Upper lobe of left lung (tissue), 6 donors: Measurements from ENCODE around the gene SORCS3. TPM values are rescaled to one million over a fixed set of nuclear protein-coding genes. Genes with fewer than 3 reads are reported as not detected.

Source experiments
- ATAC-seq, 2 donors: fragments of 200-7000 bp; cut with Tn5 transposase; one replicate each; pipeline ENCODE4 v1.9.1; 2022; ENCODE audit warnings: mild to moderate bottlenecking in 2 of 2, moderate library complexity in 2 of 2; ENCODE audit not compliant: low FRiP score in 2 of 2
- DNase-seq, 2 donors: peaks; one replicate each; pipeline ENCODE4 v3.0.0-alpha.2; 2019 to 2020
- H3K27ac ChIP-seq, 4 donors: fragments of 200-600 bp; sonication (generic); one replicate each; pipeline ENCODE4 v1.5.1; 2016 to 2019
- H3K27me3 ChIP-seq, 4 donors: fragments of 200-600 bp; sonication (generic); one replicate each; pipeline ENCODE4 v1.5.1; 2017 to 2019
- H3K36me3 ChIP-seq, 4 donors: fragments of 200-600 bp; sonication (generic); one replicate each; pipeline ENCODE4 v1.5.1; 2016 to 2019
- H3K4me1 ChIP-seq, 4 donors: fragments of 200-600 bp; sonication (generic); one replicate each; pipeline ENCODE4 v1.5.1; 2018 to 2019
- H3K4me3 ChIP-seq, 4 donors: fragments of 200-600 bp; sonication (generic); one replicate each; pipeline ENCODE4 v1.5.1; 2017 to 2019; ENCODE audit warnings: mild to moderate bottlenecking in 2 of 4, moderate library complexity in 1 of 4
- H3K9me3 ChIP-seq, 4 donors: fragments of 200-600 bp; sonication (generic); one replicate each; pipeline ENCODE4 v1.5.1; 2018 to 2019
- EP300 ChIP-seq, 4 donors: sonication (generic); formaldehyde crosslinking; IDR thresholded peaks; one replicate each; pipeline ENCODE4 v1.5.1; 2017; ENCODE audit warnings: antibody characterized with exemption in 4 of 4, control low read depth in 2 of 4
- POLR2A ChIP-seq, 4 donors: fragments of 450-650 bp; IDR thresholded peaks; one replicate each; pipeline ENCODE4 v1.5.1; 2016 to 2017; ENCODE audit warnings: antibody characterized with exemption in 4 of 4, mild to moderate bottlenecking in 2 of 4
- POLR2AphosphoS5 ChIP-seq, 2 donors: sonication (generic); formaldehyde crosslinking; IDR thresholded peaks; one replicate each; pipeline ENCODE4 v1.5.1; 2017; ENCODE audit warnings: antibody characterized with exemption in 2 of 2
- WGBS, 2 donors: methylation state at CpG; one replicate each; pipeline ENCODE4 v1.1.5; 2017 to 2018; 5-methylcytosine and 5-hydroxymethylcytosine counted together
- total RNA-seq, 6 donors: library from RNA; depleted of rRNA in 4 of 6; stranded (reverse); fragments of >200 nt in 4 of 6; gene quantifications; one replicate each; pipeline versions ENCODE4 v1.1.0 to v1.2.1, GENCODE V29; 2016 to 2021
- TF ChIP-seq, protein P1 (sequence below), 6 experiments: fragments of 450-650 bp in 4 of 6; fragments of 200-600 bp in 2 of 6; sonication (generic) in 2 of 6; IDR thresholded peaks; one replicate each; pipeline ENCODE4 v1.5.1; 2016 to 2019; ENCODE audit warnings: antibody characterized with exemption in 6 of 6
- donor health status: DM: no; HTN: no; CAD: no; lungs with moderate emphysema.
- donor health status: DM: no; HTN: yes; CAD: no; lungs with severe emphysema.

Gene SORCS3
- total RNA-seq, 6 donors from 2014 or later, result not detected

- no peak for DNase-seq
- Histone ChIP-seq H3K36me3 (no peaks in the 10 kb centered on the region), H3K9me3 (no peaks in the 10 kb centered on the region), H3K4me1 (no peaks in the 10 kb centered on the region), H3K27me3 (no peaks in the 10 kb centered on the region), H3K4me3 (no peak overlapping the region), H3K27ac (no peak overlapping the region)
- 67% methylated on average over 1 of the region's 1 CpG for WGBS, 2 donors
- ATAC-seq, result no peak
- TF ChIP-seq POLR2A (IDR thresholded peaks at IDR 0.05) (no peak), EP300 (IDR thresholded peaks at IDR 0.05) (no peak), POLR2AphosphoS5 (IDR thresholded peaks at IDR 0.05) (no peak)
- TF ChIP-seq, protein P1, sequence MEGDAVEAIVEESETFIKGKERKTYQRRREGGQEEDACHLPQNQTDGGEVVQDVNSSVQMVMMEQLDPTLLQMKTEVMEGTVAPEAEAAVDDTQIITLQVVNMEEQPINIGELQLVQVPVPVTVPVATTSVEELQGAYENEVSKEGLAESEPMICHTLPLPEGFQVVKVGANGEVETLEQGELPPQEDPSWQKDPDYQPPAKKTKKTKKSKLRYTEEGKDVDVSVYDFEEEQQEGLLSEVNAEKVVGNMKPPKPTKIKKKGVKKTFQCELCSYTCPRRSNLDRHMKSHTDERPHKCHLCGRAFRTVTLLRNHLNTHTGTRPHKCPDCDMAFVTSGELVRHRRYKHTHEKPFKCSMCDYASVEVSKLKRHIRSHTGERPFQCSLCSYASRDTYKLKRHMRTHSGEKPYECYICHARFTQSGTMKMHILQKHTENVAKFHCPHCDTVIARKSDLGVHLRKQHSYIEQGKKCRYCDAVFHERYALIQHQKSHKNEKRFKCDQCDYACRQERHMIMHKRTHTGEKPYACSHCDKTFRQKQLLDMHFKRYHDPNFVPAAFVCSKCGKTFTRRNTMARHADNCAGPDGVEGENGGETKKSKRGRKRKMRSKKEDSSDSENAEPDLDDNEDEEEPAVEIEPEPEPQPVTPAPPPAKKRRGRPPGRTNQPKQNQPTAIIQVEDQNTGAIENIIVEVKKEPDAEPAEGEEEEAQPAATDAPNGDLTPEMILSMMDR (IDR thresholded peaks at IDR 0.05), result no peak
Measured at GRCh38 chr10:105070249-105070648, 429.2 kb downstream of the SORCS3 start.

- 23 to 57% methylated on average over 1 of the region's 1 CpG for WGBS, 2 donors
- H3K36me3 ChIP-seq, result no peaks in the 10 kb centered on the region
- no peak overlapping the region for H3K4me3 ChIP-seq
- TF ChIP-seq POLR2A (IDR thresholded peaks at IDR 0.05) (no peak), POLR2AphosphoS5 (IDR thresholded peaks at IDR 0.05) (no peak), EP300 (IDR thresholded peaks at IDR 0.05) (no peak)
- TF ChIP-seq, protein P1 (IDR thresholded peaks at IDR 0.05), result no peak
- no peaks in the 10 kb centered on the region for H3K9me3 ChIP-seq
- no peak overlapping the region for H3K27ac ChIP-seq
- H3K4me1 ChIP-seq, result no peaks in the 10 kb centered on the region
- no peak for DNase-seq
- no peaks in the 10 kb centered on the region for H3K27me3 ChIP-seq
- ATAC-seq, result no peak
Measured at GRCh38 chr10:105070952-105071351, 429.9 kb downstream of the SORCS3 start.

DNA sequence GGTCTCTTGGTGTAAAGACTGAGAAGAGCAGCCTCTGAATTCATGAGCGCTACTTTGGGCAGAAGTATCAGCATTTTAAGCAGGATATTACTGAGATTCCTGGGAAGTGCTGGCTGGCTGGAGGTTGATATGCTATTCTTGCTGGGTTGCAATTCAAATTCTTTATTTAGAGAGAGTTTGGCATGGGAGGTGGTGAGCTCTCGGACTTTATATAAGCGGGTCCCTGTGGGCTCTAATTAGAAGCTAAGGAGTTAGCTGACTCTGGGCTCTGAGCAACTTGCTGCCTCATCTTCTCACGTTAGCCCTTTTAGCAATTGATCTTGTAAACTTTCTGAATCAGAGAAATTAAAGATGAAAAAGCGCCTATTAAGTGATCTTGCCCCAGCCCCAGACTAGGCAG lies 430.9 kb downstream of the SORCS3 start:
- TF ChIP-seq, protein P1 (IDR thresholded peaks at IDR 0.05), result no peak
- no peak for TF ChIP-seq EP300 (IDR thresholded peaks at IDR 0.05)
- no peak for TF ChIP-seq POLR2A (IDR thresholded peaks at IDR 0.05)
- no peak for TF ChIP-seq POLR2AphosphoS5 (IDR thresholded peaks at IDR 0.05)
- 67 to 84% methylated on average over 5 of the region's 5 CpGs for WGBS, 2 donors
- no peaks in the 10 kb centered on the region for H3K9me3 ChIP-seq
- DNase-seq (no peak), ATAC-seq (no peak)
- no peaks in the 10 kb centered on the region for H3K4me1 ChIP-seq
- H3K4me3 ChIP-seq, result no peak overlapping the region
- H3K27ac ChIP-seq, result no peak overlapping the region
- H3K36me3 ChIP-seq, result no peaks in the 10 kb centered on the region
- no peaks in the 10 kb centered on the region for H3K27me3 ChIP-seq

GRCh38 chr10:105073999-105074398 lies 432.9 kb downstream of the SORCS3 start:
- no peaks in the 10 kb centered on the region for H3K36me3 ChIP-seq
- TF ChIP-seq POLR2A (IDR thresholded peaks at IDR 0.05) (no peak), POLR2AphosphoS5 (IDR thresholded peaks at IDR 0.05) (no peak), EP300 (IDR thresholded peaks at IDR 0.05) (no peak)
- TF ChIP-seq, protein P1 (IDR thresholded peaks at IDR 0.05), result no peak
- no peaks in the 10 kb centered on the region for H3K4me1 ChIP-seq
- no peak overlapping the region for H3K4me3 ChIP-seq
- no peak for DNase-seq
- H3K27ac ChIP-seq, result no peak overlapping the region
- WGBS, 2 donors, result 78 to 85% methylated on average over 4 of the region's 4 CpGs
- no peaks in the 10 kb centered on the region for H3K27me3 ChIP-seq
- no peaks in the 10 kb centered on the region for H3K9me3 ChIP-seq
- no peak for ATAC-seq

GRCh38 chr10:105075031-105075430 lies 433.9 kb downstream of the SORCS3 start:
- TF ChIP-seq EP300 (IDR thresholded peaks at IDR 0.05) (no peak), POLR2AphosphoS5 (IDR thresholded peaks at IDR 0.05) (no peak), POLR2A (IDR thresholded peaks at IDR 0.05) (no peak)
- TF ChIP-seq, protein P1 (IDR thresholded peaks at IDR 0.05), result no peak
- no peak overlapping the region for H3K4me3 ChIP-seq
- no peak overlapping the region for H3K27ac ChIP-seq
- H3K27me3 ChIP-seq, result no peaks in the 10 kb centered on the region
- no peaks in the 10 kb centered on the region for H3K9me3 ChIP-seq
- ATAC-seq (no peak), DNase-seq (no peak)
- no peaks in the 10 kb centered on the region for H3K36me3 ChIP-seq
- no peaks in the 10 kb centered on the region for H3K4me1 ChIP-seq
- WGBS, 2 donors, result 60 to 64% methylated on average over 1 of the region's 1 CpG
